Left lobe of liver (tissue), 2 donors: Measurements from ENCODE around the gene URI1. TPM values are rescaled to one million over a fixed set of nuclear protein-coding genes. Genes with fewer than 3 reads are reported as not detected.
"Not testable (repeated sequence)": the region's sequence is repeated elsewhere in the genome, so short reads cannot be mapped to it uniquely, and the experiment has no call there.

ENCODE experiments used
- ATAC-seq: fragments of 200-7000 bp; cut with Tn5 transposase; one replicate; pipeline ENCODE4 v1.9.1; 2020; ENCODE audit warnings: mild to moderate bottlenecking, moderate library complexity
- DNase-seq: peaks from one replicate; pipeline ENCODE4 v3.0.0-alpha.2; 2020; ENCODE audit warnings: low spot score
- total RNA-seq: library from RNA; stranded (reverse); gene quantifications from one replicate; pipeline ENCODE4 v1.2.1, GENCODE V29; 2021
- donor health status: DM: no; HTN: no; CAD: no; lungs with moderate emphysema.
- donor health status: DM: no; HTN: yes; CAD: no.

Gene URI1
- total RNA-seq, 1 donor from 2014 or later, result 24.8 TPM

GRCh38 chr19:30020189-30020588 is 78.2 kb downstream of the URI1 start:
- no peak for DNase-seq
- ATAC-seq, result no peak

- DNase-seq (no peak), ATAC-seq (no peak)
Measured at GRCh38 chr19:30022659-30023058, 80.6 kb downstream of the URI1 start.

GRCh38 chr19:30023330-30023729 is 81.3 kb downstream of the URI1 start:
- ATAC-seq, result no peak
- no peak for DNase-seq

GRCh38 chr19:30024091-30024490 is 82.1 kb downstream of the URI1 start:
- DNase-seq (no peak), ATAC-seq (no peak)

GRCh38 chr19:30026933-30027332 is 84.9 kb downstream of the URI1 start:
- ATAC-seq, result no peak
- no peak for DNase-seq

GRCh38 chr19:30028118-30028991 is 86.3 kb downstream of the URI1 start:
- no peak for ATAC-seq
- DNase-seq, result no peak

- ATAC-seq (no peak), DNase-seq (no peak)
Measured at GRCh38 chr19:30028992-30029343, 86.9 kb downstream of the URI1 start.

- no peak for DNase-seq
- no peak for ATAC-seq
Measured at GRCh38 chr19:30029721-30030510, 87.9 kb downstream of the URI1 start.

- ATAC-seq, result no peak
- no peak for DNase-seq
Measured at GRCh38 chr19:30034321-30034720, 92.3 kb downstream of the URI1 start.

GRCh38 chr19:30036154-30037129 is 94.4 kb downstream of the URI1 start:
- ATAC-seq, result peak; percentile 97

GRCh38 chr19:30037835-30038234 is 95.8 kb downstream of the URI1 start:
- no peak for DNase-seq
- ATAC-seq, result no peak

More at GRCh38 chr19:30036154-30037129, 94.4 kb downstream of the URI1 start:
- DNase-seq, result peak; percentile 53

GRCh38 chr19:30041931-30042330 is 99.9 kb downstream of the URI1 start:
- not testable (repeated sequence) for DNase-seq, ATAC-seq

- not testable (repeated sequence) for ATAC-seq, DNase-seq
Measured at GRCh38 chr19:30043008-30043407, 101.0 kb downstream of the URI1 start.

- ATAC-seq, result no peak
Measured at GRCh38 chr19:30044273-30045248, 102.5 kb downstream of the URI1 start.

GRCh38 chr19:30046522-30046921 is 104.5 kb downstream of the URI1 start:
- ATAC-seq, result peak; percentile 22
- no peak for DNase-seq

More at GRCh38 chr19:30044273-30045248, 102.5 kb downstream of the URI1 start:
- DNase-seq, result no peak

- ATAC-seq, result no peak
- DNase-seq, result no peak
Measured at GRCh38 chr19:30047432-30047831, 105.4 kb downstream of the URI1 start.

GRCh38 chr19:30049226-30049625 is 107.2 kb downstream of the URI1 start:
- no peak for DNase-seq
- no peak for ATAC-seq

- ATAC-seq (no peak), DNase-seq (no peak)
Measured at GRCh38 chr19:30049846-30050667, 108.0 kb downstream of the URI1 start.
